Measurements from ENCODE around the gene GLCCI1.
"Not testable (repeated sequence)": the region's sequence is repeated elsewhere in the genome, so short reads cannot be mapped to it uniquely, and the experiment has no call there.

GLCCI1 gene

DNA sequence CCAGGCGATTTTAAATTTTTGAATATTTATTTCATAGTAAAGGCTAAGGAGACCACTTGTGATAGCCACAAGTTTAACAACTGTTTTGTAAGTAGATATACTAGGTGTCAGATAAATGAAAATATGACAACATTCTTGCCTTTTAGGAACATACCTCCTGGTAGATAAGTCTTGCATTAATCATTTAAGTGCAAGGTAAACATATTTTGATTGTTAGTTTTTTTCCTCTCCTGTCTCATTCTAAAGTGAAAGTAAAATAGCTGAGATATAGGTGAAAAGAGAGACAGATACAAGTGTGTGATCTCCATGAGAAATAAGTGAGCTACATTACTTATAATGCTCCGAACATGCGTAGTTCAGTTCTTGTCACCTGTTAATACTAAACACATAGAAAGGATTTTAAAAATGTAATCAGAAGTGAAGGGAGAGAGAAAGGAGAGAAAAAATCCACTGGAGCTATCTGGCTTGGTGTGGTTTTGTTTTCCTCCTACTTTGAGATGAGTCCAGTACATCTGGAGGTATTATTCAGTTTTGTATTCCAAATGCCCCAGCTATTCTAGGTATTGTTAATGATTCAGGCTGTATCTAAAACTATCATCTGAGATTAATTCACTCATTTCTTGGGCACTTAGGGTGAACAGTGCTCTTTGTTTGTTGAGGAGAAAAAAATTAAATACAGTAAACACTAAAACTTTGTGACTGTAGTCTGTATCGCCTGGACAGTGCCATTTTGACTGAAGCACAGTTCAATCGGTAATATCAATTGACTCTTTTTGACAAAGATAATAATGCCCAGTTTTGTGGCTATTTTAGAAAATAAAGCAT lies 21.2 kb downstream of the GLCCI1 start:
- no peak for DNase-seq (ENCODE audit: low spot score)

DNA sequence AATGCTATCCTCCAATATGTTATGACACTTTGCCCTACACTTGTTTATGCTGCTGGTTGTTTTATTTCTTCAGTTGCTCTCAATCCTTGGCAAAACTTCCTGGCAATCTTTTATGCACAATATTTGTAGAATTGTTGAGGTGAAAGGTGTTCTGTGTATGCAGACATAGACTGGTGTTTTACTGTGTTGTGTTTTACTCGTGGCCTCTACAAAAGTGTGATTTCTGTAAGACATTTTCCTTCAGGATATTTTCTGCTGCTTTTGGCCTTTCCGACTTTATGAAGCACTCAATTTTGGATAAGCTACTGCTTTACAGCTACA lies 21.8 kb downstream of the GLCCI1 start:
- no peak for DNase-seq (ENCODE audit: low spot score)

DNA sequence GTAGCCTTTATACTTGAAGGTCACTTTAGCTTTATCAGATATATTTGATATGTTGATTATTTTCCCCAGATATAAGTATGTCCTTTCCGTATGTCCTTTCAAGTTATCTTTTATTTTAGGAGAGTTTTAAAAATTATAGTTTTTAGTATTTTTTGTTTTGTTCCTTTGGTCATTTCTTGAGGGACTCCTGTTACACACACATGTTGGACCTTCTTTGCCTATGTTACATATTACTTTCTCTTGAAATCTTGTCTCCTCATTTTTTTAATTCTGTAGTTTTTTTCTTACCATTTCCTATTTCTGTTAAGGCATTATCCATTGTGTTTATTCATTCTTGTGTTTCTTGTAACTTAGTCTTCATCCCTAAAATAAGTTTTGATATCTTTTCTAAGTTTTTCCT lies 23.9 kb downstream of the GLCCI1 start:
- no peak for DNase-seq (ENCODE audit: low spot score)

DNA sequence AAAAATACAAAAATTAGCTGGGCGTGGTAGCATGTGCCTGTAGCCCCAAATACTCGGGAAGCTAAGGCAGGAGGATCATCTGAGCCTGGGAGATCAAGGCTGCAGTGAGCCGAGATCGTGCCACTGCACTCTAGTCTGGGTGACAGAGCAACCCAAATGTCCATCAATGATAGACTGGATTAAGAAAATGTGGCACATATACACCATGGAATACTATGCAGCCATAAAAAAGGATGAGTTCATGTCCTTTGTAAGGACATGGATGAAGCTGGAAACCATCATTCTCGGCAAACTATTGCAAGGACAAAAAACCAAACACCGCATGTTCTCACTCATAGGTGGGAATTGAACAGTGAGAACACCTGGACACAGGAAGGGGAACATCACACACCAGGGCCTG lies 26.8 kb downstream of the GLCCI1 start:
- DNase-seq (ENCODE audit: low spot score) = not testable (repeated sequence)

DNA sequence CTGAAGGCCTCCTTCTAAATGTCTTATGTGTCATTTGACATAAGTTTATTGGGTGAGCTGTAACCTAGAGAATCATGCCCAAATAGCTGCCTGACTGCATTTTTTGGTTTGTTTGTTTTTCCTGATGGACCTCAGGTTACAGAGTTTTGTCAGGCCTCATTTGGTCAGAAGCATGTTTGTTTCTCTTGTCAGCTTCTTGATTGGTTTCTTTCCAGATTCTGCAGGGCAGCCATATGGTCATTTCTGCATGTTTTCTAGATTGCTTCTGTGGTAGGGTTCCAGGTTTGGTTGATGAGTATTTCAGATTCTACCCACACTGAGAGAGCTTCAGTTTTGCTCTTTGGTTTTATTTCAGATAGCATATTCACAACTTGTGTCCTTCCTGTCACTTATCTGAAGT lies 28.0 kb downstream of the GLCCI1 start:
- DNase-seq (ENCODE audit: low spot score) = no peak

DNA sequence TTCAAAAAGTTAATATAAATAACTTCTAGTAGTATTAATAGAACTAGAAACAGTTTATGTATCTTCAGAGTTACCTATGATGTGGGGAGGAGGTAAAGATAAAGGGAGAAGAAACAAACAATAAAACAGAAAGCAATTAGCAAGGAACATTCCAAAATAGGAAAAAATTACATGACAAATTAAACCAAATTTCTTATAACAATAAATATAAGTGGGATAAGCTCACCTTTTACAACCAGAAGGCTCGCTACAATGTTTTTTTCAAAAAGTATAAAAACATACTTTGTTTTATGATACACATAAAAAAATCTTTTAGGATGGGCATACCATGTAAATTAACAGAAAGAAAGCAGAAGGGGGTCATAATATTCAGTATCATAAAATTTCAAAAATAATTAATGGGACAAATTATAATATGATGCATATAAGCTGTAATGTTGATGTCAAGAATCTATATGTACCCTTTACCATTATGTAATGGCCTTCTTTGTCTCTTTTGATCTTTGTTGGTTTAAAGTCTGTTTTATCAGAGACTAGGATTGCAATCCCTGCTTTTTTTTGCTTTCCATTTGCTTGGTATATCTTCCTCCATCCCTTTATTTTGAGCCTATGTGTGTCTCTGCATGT lies 31.8 kb downstream of the GLCCI1 start:
- DNase-seq (ENCODE audit: low spot score) = no peak

DNA sequence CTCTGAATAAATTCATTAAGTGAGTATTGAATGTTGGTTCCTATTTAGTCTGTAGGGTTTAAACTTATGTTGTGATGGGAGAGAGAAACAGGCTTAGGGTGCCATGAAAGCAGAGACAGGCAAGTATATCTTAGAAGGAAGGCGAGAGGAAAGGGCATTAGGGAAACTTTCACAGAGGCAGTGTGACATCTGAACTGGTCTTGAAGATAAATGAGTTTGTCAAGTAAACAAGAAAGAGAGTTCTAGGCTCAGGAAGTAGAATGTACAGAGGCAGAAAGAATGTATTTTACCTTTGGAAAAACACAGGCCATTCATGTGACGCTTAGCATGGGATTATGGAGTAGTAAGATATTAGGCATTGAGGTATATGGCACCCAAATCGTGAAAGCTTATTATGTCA lies 34.5 kb downstream of the GLCCI1 start:
- DNase-seq (ENCODE audit: low spot score) = no peak

DNA sequence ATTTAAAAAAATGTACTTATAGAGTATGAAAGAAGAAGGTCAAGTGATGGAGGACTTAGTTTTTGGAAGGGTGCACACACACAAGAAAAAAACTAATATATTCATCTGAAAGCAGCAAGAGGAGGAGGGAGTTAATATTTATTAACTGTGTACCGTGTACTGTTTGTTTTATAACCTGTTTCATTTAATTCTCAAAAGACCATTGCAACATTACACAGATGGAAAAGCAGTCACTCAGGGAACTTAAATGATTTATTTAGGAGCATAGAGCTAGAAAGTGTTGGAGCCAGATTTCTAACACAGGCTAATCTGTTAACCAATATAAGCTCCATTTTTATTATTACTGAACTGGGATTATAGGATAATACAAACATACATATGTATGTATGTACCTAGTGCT lies 36.7 kb downstream of the GLCCI1 start:
- no peak for DNase-seq (ENCODE audit: low spot score)

DNA sequence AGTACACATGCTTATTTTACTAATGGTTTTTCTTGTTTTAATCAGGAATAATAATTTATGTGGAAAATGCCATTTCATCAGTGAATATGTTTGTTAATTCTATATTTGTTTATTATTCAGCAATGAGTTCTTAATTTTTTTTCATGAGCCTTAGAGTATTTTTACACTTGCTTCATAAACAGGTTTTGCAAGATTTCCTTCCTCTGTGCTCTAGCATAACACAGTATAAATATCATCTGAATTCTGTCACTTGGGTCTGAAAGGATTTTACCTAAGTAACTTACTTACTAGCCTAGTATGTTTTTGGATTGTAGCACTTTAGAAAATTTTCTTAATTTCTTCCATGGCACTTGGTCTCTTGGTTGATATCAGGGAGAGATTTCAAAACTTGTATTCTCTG lies 45.8 kb downstream of the GLCCI1 start:
- DNase-seq (ENCODE audit: low spot score) = no peak

DNA sequence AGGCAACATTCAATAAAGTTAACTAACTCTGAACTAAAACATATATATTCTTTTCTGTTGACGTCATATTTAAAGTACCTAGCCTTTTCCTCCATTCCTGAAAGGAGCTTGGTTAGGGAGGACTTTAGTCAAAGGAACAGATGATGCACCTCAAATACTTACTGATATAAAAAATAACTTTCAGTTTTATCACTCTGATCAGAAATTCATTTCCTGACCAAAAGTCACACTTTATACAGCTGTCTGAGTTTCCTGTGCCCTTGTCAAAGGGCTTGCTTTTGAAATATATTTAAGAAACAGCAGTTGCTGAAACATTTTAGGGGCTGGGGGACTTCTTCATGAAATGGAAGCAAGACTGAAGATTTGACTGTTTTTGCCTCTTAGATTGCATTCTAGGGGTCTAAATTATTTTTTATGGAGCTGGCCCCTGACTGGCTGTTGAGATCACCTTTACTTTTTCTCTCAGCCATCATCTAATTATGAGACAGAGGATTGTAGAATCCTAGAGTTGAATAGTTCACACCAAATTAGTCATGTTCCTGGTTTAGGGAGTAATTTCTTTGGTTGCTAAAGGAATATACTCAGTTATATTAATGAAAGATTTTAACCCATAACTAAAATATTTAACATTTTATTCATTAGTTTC lies 46.6 kb downstream of the GLCCI1 start:
- DNase-seq (ENCODE audit: low spot score) = no peak

DNA sequence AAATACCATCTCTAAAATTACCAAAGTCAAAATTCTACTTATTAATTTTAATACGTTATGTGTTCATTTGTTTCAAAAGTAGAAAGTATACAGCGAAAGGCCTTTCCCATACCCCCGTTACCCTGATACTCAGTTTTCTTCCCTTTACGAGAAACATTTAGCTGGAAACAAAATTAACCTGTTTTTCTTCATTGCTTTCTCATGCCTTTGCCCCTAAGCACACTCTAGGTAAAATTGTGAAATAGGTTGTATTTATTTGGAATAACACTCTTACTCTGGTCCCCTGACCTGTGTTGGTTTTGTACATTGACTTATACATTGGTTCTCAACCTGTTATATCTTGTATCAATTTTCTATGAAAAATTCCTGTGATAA lies 47.1 kb downstream of the GLCCI1 start:
- DNase-seq (ENCODE audit: low spot score) = no peak

DNA sequence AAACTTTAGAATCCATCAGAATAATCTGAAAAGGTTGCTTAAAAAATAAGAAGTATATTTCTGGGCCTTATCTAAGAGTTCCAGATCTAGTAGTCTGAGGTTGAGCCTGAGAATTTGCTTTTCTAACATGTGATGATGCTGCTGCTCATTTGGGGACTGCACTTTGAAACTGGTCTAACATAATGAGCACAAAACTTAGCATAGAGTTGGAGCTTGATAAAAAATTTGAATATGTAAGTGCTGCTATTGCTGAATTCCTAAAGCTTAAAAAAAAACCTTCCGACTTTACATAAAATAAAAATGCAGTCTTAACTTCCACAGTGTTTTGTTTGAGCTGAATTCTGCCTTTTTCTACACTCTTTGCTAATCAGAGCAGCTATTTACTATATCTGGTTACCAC lies 48.8 kb downstream of the GLCCI1 start:
- DNase-seq (ENCODE audit: low spot score) = no peak

DNA sequence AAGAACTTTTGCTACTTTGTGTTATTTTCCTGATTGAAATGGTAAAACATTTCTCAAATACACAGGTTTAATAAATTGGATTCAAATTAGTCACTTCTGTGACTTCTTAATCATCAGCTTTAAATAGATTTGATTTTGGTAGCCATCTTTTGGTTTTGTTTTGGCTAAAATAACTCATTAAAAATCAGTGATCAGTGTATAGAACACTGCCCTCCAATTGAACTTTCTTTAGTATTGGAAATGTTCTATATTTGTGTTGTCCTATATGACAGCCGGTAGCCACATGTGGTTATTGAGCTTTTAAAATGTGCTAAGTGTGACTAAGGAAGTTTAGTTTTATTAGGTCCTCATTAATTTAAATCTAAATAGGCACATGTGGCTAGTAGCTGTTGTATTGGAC lies 50.4 kb downstream of the GLCCI1 start:
- no peak for DNase-seq (ENCODE audit: low spot score)

DNA sequence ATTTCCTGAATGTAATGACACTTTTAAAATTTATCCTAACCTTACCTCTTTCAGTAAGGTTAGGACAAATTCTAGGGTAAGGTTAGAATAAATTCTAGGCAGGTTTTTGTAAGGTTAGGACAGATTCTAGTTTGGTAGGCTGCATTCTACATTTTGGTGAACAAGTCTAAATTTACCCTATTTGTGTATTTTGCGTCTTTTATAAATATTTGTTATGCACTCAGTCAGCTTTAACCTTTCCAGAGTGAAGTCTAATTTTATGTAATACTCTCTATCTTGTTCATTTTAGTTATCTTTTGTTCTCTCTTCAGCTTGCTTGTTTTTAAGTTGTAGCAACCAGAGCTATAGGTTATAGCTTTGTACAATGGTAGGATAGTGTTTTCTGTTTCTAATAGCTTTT lies 54.0 kb downstream of the GLCCI1 start:
- no peak for DNase-seq (ENCODE audit: low spot score)

DNA sequence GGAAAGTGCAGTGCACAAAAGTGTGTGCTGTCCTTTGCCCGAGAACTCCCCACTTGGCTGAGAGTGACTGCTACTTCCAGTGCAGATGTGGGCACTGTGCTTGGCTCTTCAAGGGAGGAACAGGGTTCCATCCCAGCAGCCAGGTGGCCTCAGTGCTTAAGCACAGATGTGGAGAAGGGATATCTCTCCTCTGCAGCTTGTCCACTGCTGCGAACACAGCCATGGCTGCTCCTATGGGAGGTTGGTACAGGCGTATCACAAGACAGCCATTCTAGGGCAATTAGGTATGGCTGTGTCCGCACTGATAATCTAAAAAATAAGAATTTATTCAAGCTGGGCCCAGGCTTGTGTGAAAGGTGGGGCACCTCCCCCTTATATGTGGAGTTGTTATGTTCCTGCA lies 66.6 kb downstream of the GLCCI1 start:
- no peak for DNase-seq (ENCODE audit: low spot score)

DNA sequence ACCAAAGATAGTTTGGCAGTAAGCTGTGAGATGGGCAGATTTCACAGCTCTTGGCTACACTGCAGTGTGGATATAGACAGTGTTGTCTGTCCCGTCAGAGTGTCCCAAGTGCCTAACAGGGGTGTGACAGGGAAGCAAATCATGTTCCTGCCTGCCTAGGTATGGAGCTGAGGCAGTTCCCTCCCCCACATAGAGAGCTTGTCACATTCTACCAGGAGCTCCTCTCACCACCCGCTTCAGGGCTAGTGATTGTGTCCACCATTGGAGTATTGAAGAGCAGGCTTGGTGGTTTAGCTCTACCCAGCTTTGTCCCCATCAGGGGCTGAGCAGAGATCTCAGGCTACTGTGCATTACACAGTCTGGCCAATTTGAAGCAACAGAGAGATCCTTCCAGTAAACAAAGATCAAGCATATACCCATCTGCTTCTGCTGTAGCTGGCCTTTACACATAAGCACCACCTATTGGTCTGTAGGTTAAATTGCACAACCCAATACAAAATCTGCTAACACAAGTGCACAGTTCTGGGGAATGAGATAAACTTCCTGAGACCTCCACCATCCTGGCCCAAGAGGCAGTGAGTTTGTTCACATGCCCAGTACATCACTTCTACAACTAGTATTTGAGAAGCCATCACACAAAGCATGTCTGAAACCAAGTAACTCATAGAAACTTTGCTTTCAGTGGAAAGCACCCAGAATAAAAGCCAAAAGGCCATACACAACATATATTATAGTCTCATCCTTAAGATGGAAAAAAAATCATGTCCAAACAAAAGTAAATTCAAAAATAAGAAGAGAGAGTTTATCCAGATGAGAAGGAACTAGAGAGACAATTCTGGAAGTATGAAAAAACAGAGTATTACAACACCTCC lies 67.3 kb downstream of the GLCCI1 start:
- peak; percentile 77 for DNase-seq (ENCODE audit: low spot score)

DNA sequence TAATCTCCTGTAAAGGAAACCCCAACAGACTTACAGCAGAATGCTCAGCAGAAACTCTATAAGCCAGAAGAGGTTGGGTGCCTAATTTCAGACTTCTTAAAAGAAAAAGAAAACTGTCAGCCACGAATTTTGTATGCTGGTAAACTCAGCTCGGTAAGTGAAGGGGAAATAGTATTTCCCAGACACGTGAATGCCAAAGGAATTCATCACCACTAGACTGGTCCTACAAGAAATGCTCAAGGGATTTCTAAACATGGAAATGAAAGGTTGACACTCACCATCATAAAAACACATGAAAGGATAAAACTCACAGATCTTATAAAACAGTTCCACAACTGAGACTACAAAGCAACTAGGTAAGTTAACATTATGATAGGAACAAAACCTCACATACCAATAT lies 68.6 kb downstream of the GLCCI1 start:
- no peak for DNase-seq (ENCODE audit: low spot score)

DNA sequence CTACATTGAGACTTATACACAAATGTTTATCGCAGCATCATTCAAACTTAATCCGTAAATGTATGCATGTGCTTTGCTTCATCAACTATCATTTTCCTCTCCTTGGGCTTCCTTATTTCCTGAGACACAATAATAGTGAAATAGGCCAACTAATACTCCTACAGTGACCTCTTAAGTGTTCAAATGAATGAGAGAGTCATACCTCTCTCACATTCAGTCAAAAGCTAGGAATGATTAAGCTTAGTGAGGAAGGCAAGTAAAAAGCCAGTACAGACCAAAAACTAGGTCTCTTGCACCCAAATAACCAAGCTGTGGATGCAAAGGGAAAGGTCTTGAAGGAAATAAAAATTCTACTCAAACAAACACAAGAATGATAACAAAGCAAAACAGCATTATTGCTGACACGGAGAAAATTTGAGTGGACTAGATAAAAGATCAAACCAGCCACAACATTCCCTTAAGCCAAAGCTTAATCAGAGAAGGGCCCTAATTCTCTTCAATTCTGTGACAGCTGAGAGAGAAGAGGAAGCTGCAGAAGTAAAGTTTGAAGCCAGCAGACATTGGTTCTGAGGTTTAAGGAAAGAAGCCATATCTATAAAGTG lies 72.3 kb downstream of the GLCCI1 start:
- DNase-seq (ENCODE audit: low spot score) = no peak

DNA sequence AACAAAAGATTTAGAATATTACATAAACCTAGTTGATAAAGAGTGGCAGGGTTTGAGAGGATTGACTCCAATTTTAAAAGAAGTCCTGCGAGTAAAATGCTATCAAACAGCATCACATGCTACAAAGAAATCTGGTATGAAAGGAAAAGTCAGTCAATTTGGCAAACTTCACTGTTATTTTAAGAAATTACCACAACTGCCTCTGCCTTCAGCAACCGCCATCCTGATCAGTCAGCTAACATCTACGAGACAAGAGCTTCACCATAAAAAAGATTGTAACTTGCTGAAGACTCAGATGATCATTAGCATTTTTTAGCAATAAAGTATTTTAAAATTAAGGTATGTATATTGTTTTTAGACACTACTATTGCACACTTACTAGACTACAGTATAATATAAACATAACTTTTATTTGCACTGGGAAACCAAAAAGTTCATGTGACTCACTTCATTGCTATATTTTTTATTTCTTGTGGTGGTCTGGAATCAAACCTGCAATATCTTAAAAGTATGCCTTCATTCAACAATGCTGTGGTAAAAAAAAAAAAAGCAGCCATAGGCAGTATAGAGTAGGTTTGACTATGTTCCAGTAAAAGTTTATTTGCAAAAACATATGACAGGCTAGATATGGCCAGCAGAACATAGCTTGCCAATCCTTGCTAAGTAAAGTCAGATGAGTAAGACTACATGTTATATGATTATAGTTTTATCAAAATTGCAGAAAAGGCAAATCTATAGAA lies 74.4 kb downstream of the GLCCI1 start:
- no peak for DNase-seq (ENCODE audit: low spot score)

DNA sequence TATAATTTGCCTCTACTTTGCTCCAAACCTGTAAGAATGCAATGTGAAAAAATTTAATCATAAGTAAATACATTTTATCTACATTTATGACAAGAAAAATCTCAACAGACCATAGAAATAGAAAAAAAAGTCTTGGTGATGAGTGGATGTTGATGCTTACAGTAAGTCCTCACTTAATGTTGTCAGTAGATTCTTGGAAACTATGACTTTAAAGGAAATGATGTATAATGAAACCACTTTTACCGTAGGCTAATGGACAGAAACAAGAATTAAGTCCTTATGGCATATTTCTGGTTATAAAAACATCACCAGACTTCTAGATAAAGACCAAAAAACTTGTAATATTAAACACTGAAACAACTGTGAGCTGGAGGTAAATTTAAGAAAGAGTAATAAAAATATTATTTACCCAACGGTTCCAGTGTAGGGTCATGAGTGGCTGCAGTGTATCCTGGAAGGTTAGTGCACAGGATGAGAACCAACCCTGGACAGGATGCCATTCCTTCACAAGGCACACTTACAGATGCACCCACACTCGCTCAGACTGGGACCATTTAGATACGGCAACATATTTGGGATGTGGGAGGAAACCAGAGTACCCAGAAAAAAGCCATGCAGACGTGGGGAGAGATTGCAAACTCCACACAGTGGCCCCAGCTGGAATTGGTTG lies 76.3 kb downstream of the GLCCI1 start:
- DNase-seq (ENCODE audit: low spot score) = no peak

DNA sequence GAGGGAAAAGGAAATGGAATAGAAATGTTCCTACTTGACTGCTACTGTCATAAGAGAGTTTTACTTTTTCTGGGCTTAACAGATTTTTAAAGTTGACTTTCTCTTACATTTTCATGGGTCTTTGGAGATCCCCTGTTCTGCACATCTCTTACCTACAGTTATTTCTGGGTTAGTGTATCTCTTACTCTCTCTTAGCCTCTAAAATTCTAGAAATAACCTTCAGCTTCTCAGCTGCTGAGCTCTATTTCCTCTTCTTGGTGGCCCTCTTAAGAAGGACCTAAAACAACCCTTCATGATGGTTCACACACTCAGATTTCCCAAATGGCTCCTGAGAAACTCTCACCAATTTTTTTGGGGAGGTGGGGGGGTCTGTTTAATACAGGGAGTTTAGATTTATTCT lies 79.5 kb downstream of the GLCCI1 start:
- not testable (repeated sequence) for DNase-seq (ENCODE audit: low spot score)

All from NAMALWA (cell line).